B cell (primary cell): Measurements from ENCODE around the gene GJA9. TPM values are rescaled to one million over a fixed set of nuclear protein-coding genes. Genes with fewer than 3 reads are reported as not detected.
"Not testable (repeated sequence)": the region's sequence is repeated elsewhere in the genome, so short reads cannot be mapped to it uniquely, and the experiment has no call there.

Source experiments
- ATAC-seq: fragments of 200-7000 bp; cut with Tn5 transposase; one replicate; pipeline ENCODE4 v1.10.0; 2021; ENCODE audit warnings: low read depth, mild to moderate bottlenecking, moderate number of reproducible peaks, moderate library complexity
- CTCF ChIA-PET: fragments of 350-600 bp; sonication (Branson Sonifier 250); formaldehyde crosslinking; loops from one replicate; lab custom pipeline; 2021; ENCODE audit warnings: antibody characterized with exemption, inconsistent platforms; lab: Charles Lee
- POLR2A ChIA-PET: fragments of 350-600 bp; sonication (Branson Sonifier 250); formaldehyde crosslinking; loops from one replicate; lab custom pipeline; 2021; ENCODE audit warnings: antibody characterized with exemption; lab: Charles Lee
- DNase-seq: peaks from one replicate; pipeline ENCODE4 v3.0.0; 2013
- H2AFZ ChIP-seq: 2 replicates; pipeline ENCODE4 v1.6.1; 2012; ENCODE audit warnings: mild to moderate bottlenecking, low read depth, low read length; ENCODE audit not compliant: insufficient read depth, poor library complexity, severe bottlenecking
- H3K27ac ChIP-seq, 2 donors: 1 replicate in 1 of 2; 2 replicates in 1 of 2; pipeline ENCODE4 v1.5.1; 2012 to 2013; ENCODE audit warnings: low read length in 2 of 2, mild to moderate bottlenecking in 2 of 2, moderate library complexity in 1 of 2
- H3K27me3 ChIP-seq, 4 experiments: fragments of 200-600 bp in 1 of 4; sonication (generic) in 1 of 4; replicated peaks in 1 of 4; 1 replicate in 2 of 4; 2 replicates in 2 of 4; pipeline versions ENCODE4 v1.6.1 to v1.7.0; 2013 to 2016; ENCODE audit warnings: low read length in 3 of 4, mild to moderate bottlenecking in 2 of 4, mixed read lengths in 1 of 4, moderate library complexity in 1 of 4; ENCODE audit not compliant: insufficient read depth in 4 of 4, control insufficient read depth in 3 of 4; ENCODE audit errors: control extremely low read depth in 1 of 4
- H3K36me3 ChIP-seq, 2 experiments: replicated peaks in 1 of 2; 1 replicate in 1 of 2; 2 replicates in 1 of 2; pipeline versions ENCODE4 v1.6.1 to v1.7.1; 2013; ENCODE audit warnings: low read length in 1 of 2; ENCODE audit not compliant: insufficient read depth in 2 of 2, control insufficient read depth in 1 of 2; ENCODE audit errors: control extremely low read depth in 1 of 2, extremely low read depth in 1 of 2
- H3K4me1 ChIP-seq, 2 donors: fragments of 200-600 bp in 1 of 2; sonication (generic) in 1 of 2; 1 replicate in 1 of 2; 2 replicates in 1 of 2; pipeline versions ENCODE4 v1.5.1 to v1.6.1; 2013 to 2017; ENCODE audit warnings: low read length in 2 of 2; ENCODE audit not compliant: control insufficient read depth in 2 of 2, insufficient read depth in 2 of 2
- H3K4me2 ChIP-seq: replicated peaks from 2 replicates; pipeline ENCODE3; 2012; ENCODE audit warnings: mild to moderate bottlenecking, low read depth, low read length; ENCODE audit not compliant: poor library complexity, severe bottlenecking
- H3K4me3 ChIP-seq, 5 experiments: fragments of 200-600 bp in 1 of 5; sonication (generic) in 1 of 5; 1 replicate in 3 of 5; 2 replicates in 2 of 5; pipeline versions ENCODE4 v1.5.1 to v1.7.0; 2011 to 2016; ENCODE audit warnings: low read length in 4 of 5, mild to moderate bottlenecking in 4 of 5, low read depth in 2 of 5, control low read depth in 1 of 5, moderate library complexity in 1 of 5; ENCODE audit not compliant: insufficient read depth in 1 of 5; ENCODE audit errors: control extremely low read depth in 1 of 5, extremely low read depth in 1 of 5
- H3K79me2 ChIP-seq: fragments of 200-600 bp; sonication (generic); one replicate; pipeline ENCODE4 v1.6.0; 2016; ENCODE audit warnings: low read length; ENCODE audit not compliant: control insufficient read depth, insufficient read depth
- H3K9ac ChIP-seq: fragments of 200-600 bp; sonication (generic); 2 replicates; pipeline ENCODE4 v1.6.1; 2017; ENCODE audit warnings: mild to moderate bottlenecking, low read length, moderate library complexity
- H3K9me3 ChIP-seq, 3 donors: one replicate each; pipeline versions ENCODE4 v1.6.1 to v1.7.1; 2013; ENCODE audit warnings: low read length in 2 of 3; ENCODE audit not compliant: control insufficient read depth in 2 of 3, insufficient read depth in 1 of 3; ENCODE audit errors: control extremely low read depth in 1 of 3
- H4K20me1 ChIP-seq: 2 replicates; pipeline ENCODE4 v1.6.0; 2012; ENCODE audit warnings: mild to moderate bottlenecking, low read length; ENCODE audit not compliant: insufficient read depth, control insufficient read depth, poor library complexity, severe bottlenecking
- H3K27ac Mint-ChIP-seq: one replicate; pipeline ENCODE4 v1.8.0; 2021; ENCODE audit warnings: mixed read lengths
- H3K27me3 Mint-ChIP-seq: one replicate; pipeline ENCODE4 v1.8.0; 2021; ENCODE audit warnings: mixed read lengths
- H3K4me1 Mint-ChIP-seq: one replicate; pipeline ENCODE4 v1.8.0; 2021; ENCODE audit warnings: mixed read lengths
- H3K4me3 Mint-ChIP-seq: one replicate; pipeline ENCODE4 v1.8.0; 2021; ENCODE audit warnings: mixed read lengths
- H3K9me3 Mint-ChIP-seq: one replicate; pipeline ENCODE4 v1.8.0; 2022; ENCODE audit warnings: mixed read lengths; ENCODE audit not compliant: insufficient read depth
- CTCF ChIP-seq: fragments of 200-600 bp; IDR thresholded peaks from one replicate; pipeline ENCODE4 v1.8.0; 2022; ENCODE audit warnings: antibody characterized with exemption, mild to moderate bottlenecking
- EZH2 ChIP-seq: IDR thresholded peaks from 2 replicates; pipeline ENCODE4 v1.6.1; 2012; ENCODE audit warnings: borderline replicate concordance, low read depth, mild to moderate bottlenecking, moderate library complexity, low read length; ENCODE audit not compliant: insufficient read depth, poor library complexity, severe bottlenecking
- WGBS: methylation state at CpG from one replicate; pipeline ENCODE4 v1.1.5; 2013; ENCODE audit warnings: missing lambda C conversion rate; ENCODE audit not compliant: insufficient coverage; 5-methylcytosine and 5-hydroxymethylcytosine counted together
- intact Hi-C: fragments of 100-400 bp; cut with micrococcal nuclease; formaldehyde crosslinking; loops from one replicate; pipeline ENCODE4 v1.10.0; 2022
- polyA plus RNA-seq: library from polyadenylated mRNA; depleted of rRNA; stranded (reverse); fragments of >200 nt; gene quantifications from 2 replicates; pipeline ENCODE4 v1.2.3, GENCODE V29; 2012
- total RNA-seq, 2 donors: library from RNA; stranded (reverse); fragments of 120-200 nt in 1 of 2; gene quantifications; 1 replicate in 1 of 2; 2 replicates in 1 of 2; pipeline versions ENCODE4 v1.2.3 to v1.2.4, GENCODE V29; 2013 to 2022

Gene GJA9
- total and polyA plus RNA-seq, 2 donors (not counting 1 experiment from before 2014, with no cell fraction given) = not detected

GRCh38 chr1:38848071-38848470, 33.3 kb downstream of the GJA9 start:
- TF ChIP-seq CTCF = no peak
- no peak for TF ChIP-seq EZH2
- Histone ChIP-seq H3K4me3 (no peak overlapping the region), H4K20me1 (peaks cover 8% of the 10 kb centered on the region), H3K27ac (peak overlapping the region; percentile 33 to 76), H3K27me3 (no peaks in the 10 kb centered on the region), H3K9ac (no peak overlapping the region), H3K4me1 (peaks cover 16 to 17% of the 10 kb centered on the region in 2 donors), H3K79me2 (peaks cover 32% of the 10 kb centered on the region), H3K9me3 (no peaks in the 10 kb centered on the region), H2AFZ (peak overlapping the region; percentile 12), H3K36me3 (peaks cover 9 to 53% of the 10 kb centered on the region in 2 experiments), H3K4me2 (peak overlapping the region; percentile 63)
- ChIA-PET CTCF (no interaction called here), POLR2A (interaction anchor here (0.6 kb wide), 1 partner anchor 11 kb away, joined by 9 read pairs; no protein-coding TSS in a partner anchor)
- H3K27me3 Mint-ChIP-seq = no peaks in the 10 kb centered on the region
- no peaks in the 10 kb centered on the region for H3K9me3 Mint-ChIP-seq
- H3K27ac Mint-ChIP-seq = peak overlapping the region; percentile 69
- intact Hi-C loops = no loop called here
- peak; percentile 72 for ATAC-seq
- peak; percentile 57 for DNase-seq
- peaks cover 17% of the 10 kb centered on the region for H3K4me1 Mint-ChIP-seq
- H3K4me3 Mint-ChIP-seq = peak overlapping the region; percentile 6
- no CpG with 5 or more reads among the region's 1 CpG for WGBS

- intact Hi-C loops = no loop called here
- 71% methylated on average over 3 of the region's 3 CpGs for WGBS
- H3K27ac Mint-ChIP-seq = no peak overlapping the region
- peaks cover 11 to 54% of the 10 kb centered on the region in 2 experiments for H3K36me3 ChIP-seq
- no peak overlapping the region for H2AFZ ChIP-seq
- TF ChIP-seq CTCF (no peak), EZH2 (no peak)
- peaks cover 14% of the 10 kb centered on the region for H4K20me1 ChIP-seq
- H3K4me1 ChIP-seq = peaks cover 16 to 17% of the 10 kb centered on the region in 2 donors
- H3K27ac ChIP-seq = no peak overlapping the region
- DNase-seq = no peak
- no peaks in the 10 kb centered on the region for H3K9me3 Mint-ChIP-seq
- H3K4me1 Mint-ChIP-seq = peaks cover 12% of the 10 kb centered on the region
- CTCF ChIA-PET = interaction anchor here (0.7 to 1.8 kb wide), 4 partner anchors 11 to 246 kb away, joined by 3 to 6 read pairs (median 3); no protein-coding TSS in a partner anchor
- no peaks in the 10 kb centered on the region for H3K27me3 ChIP-seq
- H3K9ac ChIP-seq = no peak overlapping the region
- H3K4me3 Mint-ChIP-seq = no peak overlapping the region
- no peaks in the 10 kb centered on the region for H3K9me3 ChIP-seq
- H3K27me3 Mint-ChIP-seq = no peaks in the 10 kb centered on the region
- POLR2A ChIA-PET = no interaction called here
- H3K4me2 ChIP-seq = no peak overlapping the region
- ATAC-seq = no peak
- H3K4me3 ChIP-seq = no peak overlapping the region
- peaks cover 37% of the 10 kb centered on the region for H3K79me2 ChIP-seq
Measured at GRCh38 chr1:38846210-38846609, 35.2 kb downstream of the GJA9 start.

GRCh38 chr1:38845088-38845487, 36.3 kb downstream of the GJA9 start:
- DNase-seq, H3K9ac ChIP-seq, H3K4me3 ChIP-seq, H3K27me3 Mint-ChIP-seq, H3K4me3 Mint-ChIP-seq, ATAC-seq, H3K9me3 Mint-ChIP-seq, H3K27ac ChIP-seq, H3K27ac Mint-ChIP-seq, H2AFZ ChIP-seq, POLR2A ChIA-PET, intact Hi-C loops, H3K9me3 ChIP-seq, H3K4me2 ChIP-seq, H3K27me3 ChIP-seq: not testable (repeated sequence)
- Histone ChIP-seq H3K79me2 (peaks cover 37% of the 10 kb centered on the region), H3K4me1 (peaks cover 17 to 20% of the 10 kb centered on the region in 2 donors), H3K36me3 (peaks cover 10 to 53% of the 10 kb centered on the region in 2 experiments), H4K20me1 (peaks cover 14% of the 10 kb centered on the region)
- WGBS = no CpG with 5 or more reads among the region's 3 CpGs
- peaks cover 17% of the 10 kb centered on the region for H3K4me1 Mint-ChIP-seq
- CTCF ChIA-PET = interaction anchor here (0.9 to 1.2 kb wide), 2 partner anchors 10 to 12 kb away, joined by 3 to 4 read pairs; no protein-coding TSS in a partner anchor
